ENCODE data around the gene FXYD1. TPM values are rescaled to one million over a fixed set of nuclear protein-coding genes. Genes with fewer than 3 reads are reported as not detected.

The FXYD1 gene
- total RNA-seq, 1 donor from 2014 or later, result not detected

GRCh38 chr19:35108730-35109129 lies 29.9 kb upstream of the FXYD1 start:
- Histone ChIP-seq H3K4me1 (peaks cover 4% of the 10 kb centered on the region), H3K79me2 (ENCODE audit: low read depth) (no peaks in the 10 kb centered on the region), H3K4me3 (no peak overlapping the region), H3K4me2 (no peak overlapping the region), H4K20me1 (ENCODE audit: low read depth) (no peaks in the 10 kb centered on the region), H3K27ac (no peak overlapping the region), H3K27me3 (no peaks in the 10 kb centered on the region), H3K9ac (no peak overlapping the region), H2AFZ (replicated peaks) (no peak overlapping the region), H3K9me3 (ENCODE audit: low read depth) (no peaks in the 10 kb centered on the region), H3F3A (ENCODE audit: low read depth) (peaks cover 7% of the 10 kb centered on the region), H3K36me3 (no peaks in the 10 kb centered on the region)
- peaks cover 3% of the 10 kb centered on the region for H3K9me3 Mint-ChIP-seq
- TF ChIP-seq CTCF (IDR thresholded peaks at IDR 0.05) (no peak), EZH2phosphoT487 (IDR thresholded peaks at IDR 0.05) (no peak), EZH2 (IDR thresholded peaks at IDR 0.05) (no peak)
- DNase-seq (ENCODE audit: low spot score), result no peak
- no peaks in the 10 kb centered on the region for H3K36me3 Mint-ChIP-seq
- no peak overlapping the region for H3K27ac Mint-ChIP-seq
- peaks cover 5% of the 10 kb centered on the region for H3K27me3 Mint-ChIP-seq (ENCODE audit: insufficient read depth, low read depth)
- peaks cover 8% of the 10 kb centered on the region for H3K4me1 Mint-ChIP-seq
- H3K4me3 Mint-ChIP-seq, result peak overlapping the region; percentile 16

GRCh38 chr19:35109395-35110112 lies 29.1 kb upstream of the FXYD1 start:
- H3K27ac ChIP-seq, result no peak overlapping the region
- Mint-ChIP-seq H3K27ac (no peak overlapping the region), H3K27me3 (ENCODE audit: insufficient read depth, low read depth) (peaks cover 2% of the 10 kb centered on the region), H3K36me3 (no peaks in the 10 kb centered on the region), H3K4me3 (no peak overlapping the region), H3K4me1 (peaks cover 11% of the 10 kb centered on the region), H3K9me3 (peaks cover 3% of the 10 kb centered on the region)
- DNase-seq (ENCODE audit: low spot score), result peak; percentile 23
- H3K36me3 ChIP-seq, result no peaks in the 10 kb centered on the region
- TF ChIP-seq CTCF (IDR thresholded peaks at IDR 0.05), result no peak
- no peak for TF ChIP-seq EZH2phosphoT487 (IDR thresholded peaks at IDR 0.05)
- no peak for TF ChIP-seq EZH2 (IDR thresholded peaks at IDR 0.05)
- H2AFZ ChIP-seq (replicated peaks), result no peak overlapping the region
- no peaks in the 10 kb centered on the region for H3K27me3 ChIP-seq
- no peaks in the 10 kb centered on the region for H3K79me2 ChIP-seq (ENCODE audit: low read depth)
- peaks cover 4% of the 10 kb centered on the region for H3K4me1 ChIP-seq
- peaks cover 7% of the 10 kb centered on the region for H3F3A ChIP-seq (ENCODE audit: low read depth)
- H3K4me3 ChIP-seq, result no peak overlapping the region
- no peak overlapping the region for H3K4me2 ChIP-seq
- no peaks in the 10 kb centered on the region for H4K20me1 ChIP-seq (ENCODE audit: low read depth)
- no peak overlapping the region for H3K9ac ChIP-seq
- no peaks in the 10 kb centered on the region for H3K9me3 ChIP-seq (ENCODE audit: low read depth)

- Mint-ChIP-seq H3K36me3 (no peaks in the 10 kb centered on the region), H3K4me1 (peaks cover 21% of the 10 kb centered on the region), H3K27ac (no peak overlapping the region), H3K27me3 (ENCODE audit: insufficient read depth, low read depth) (peaks cover 4% of the 10 kb centered on the region), H3K9me3 (peaks cover 2% of the 10 kb centered on the region), H3K4me3 (no peak overlapping the region)
- Histone ChIP-seq H3K9me3 (ENCODE audit: low read depth) (no peaks in the 10 kb centered on the region), H3K27me3 (no peaks in the 10 kb centered on the region), H3K36me3 (no peaks in the 10 kb centered on the region), H3K4me3 (no peak overlapping the region), H3K79me2 (ENCODE audit: low read depth) (no peaks in the 10 kb centered on the region), H3K4me1 (peaks cover 15% of the 10 kb centered on the region), H3K27ac (no peak overlapping the region), H3K4me2 (no peak overlapping the region), H2AFZ (replicated peaks) (no peak overlapping the region), H3K9ac (no peak overlapping the region), H4K20me1 (ENCODE audit: low read depth) (no peaks in the 10 kb centered on the region), H3F3A (ENCODE audit: low read depth) (peaks cover 6% of the 10 kb centered on the region)
- DNase-seq (ENCODE audit: low spot score), result no peak
- no peak for TF ChIP-seq EZH2phosphoT487 (IDR thresholded peaks at IDR 0.05)
- no peak for TF ChIP-seq EZH2 (IDR thresholded peaks at IDR 0.05)
- no peak for TF ChIP-seq CTCF (IDR thresholded peaks at IDR 0.05)
Measured at GRCh38 chr19:35110974-35111373, 27.6 kb upstream of the FXYD1 start.

Measured in neural progenitor cell (in vitro differentiated cells).